HG03439 (cell line): ENCODE data around the gene TOX4.

Experiments used
- ATAC-seq: cut with Tn5 transposase; IDR thresholded peaks from one replicate; pipeline ENCODE4 v1.9.1; 2021; ENCODE audit warnings: mild to moderate bottlenecking, moderate library complexity; ENCODE audit not compliant: unreplicated experiment

TOX4 gene

GRCh38 chr14:21501568-21501967 is 24.6 kb downstream of the TOX4 start:
- ATAC-seq = no peak

- no peak for ATAC-seq
Observed at GRCh38 chr14:21503376-21503775, 26.4 kb downstream of the TOX4 start.

GRCh38 chr14:21505012-21505553 is 28.1 kb downstream of the TOX4 start:
- peak; percentile 76 for ATAC-seq

- ATAC-seq = no peak
Observed at GRCh38 chr14:21506557-21506956, 29.6 kb downstream of the TOX4 start.

GRCh38 chr14:21509432-21510143 is 32.6 kb downstream of the TOX4 start:
- ATAC-seq = no peak

GRCh38 chr14:21510735-21511657 is 34.0 kb downstream of the TOX4 start, which contains the start of gene METTL3:
Gene METTL3, minus strand, starts transcription at chr14:21511340. Its CDS starts 117 bp downstream, at chr14:21511223.
- ATAC-seq = peak; percentile 96

GRCh38 chr14:21514341-21514740 is 37.3 kb downstream of the TOX4 start:
- no peak for ATAC-seq

GRCh38 chr14:21518725-21519124 is 41.7 kb downstream of the TOX4 start:
- ATAC-seq = no peak

GRCh38 chr14:21520767-21521166 is 43.8 kb downstream of the TOX4 start:
- no peak for ATAC-seq

- no peak for ATAC-seq
Observed at GRCh38 chr14:21521501-21521900, 44.5 kb downstream of the TOX4 start.

GRCh38 chr14:21523203-21523602 is 46.2 kb downstream of the TOX4 start:
- no peak for ATAC-seq

GRCh38 chr14:21524575-21525490 is 47.8 kb downstream of the TOX4 start:
- no peak for ATAC-seq

GRCh38 chr14:21525571-21525961 is 48.6 kb downstream of the TOX4 start:
- ATAC-seq = no peak

GRCh38 chr14:21525962-21526671 is 49.1 kb downstream of the TOX4 start, which contains the start of gene SALL2:
Gene SALL2, minus strand, starts transcription at chr14:21526346. Its CDS starts 219 bp downstream, at chr14:21526127.
- ATAC-seq = no peak

GRCh38 chr14:21526672-21527317 is 49.8 kb downstream of the TOX4 start:
- ATAC-seq = no peak

- no peak for ATAC-seq
Observed at GRCh38 chr14:21527318-21527679, 50.3 kb downstream of the TOX4 start.

GRCh38 chr14:21528381-21529348 is 51.7 kb downstream of the TOX4 start:
- no peak for ATAC-seq

GRCh38 chr14:21529515-21529914 is 52.5 kb downstream of the TOX4 start:
- no peak for ATAC-seq
